ENCODE results near the gene SUGP2. TPM values are rescaled to one million over a fixed set of nuclear protein-coding genes. Genes with fewer than 3 reads are reported as not detected.

SUGP2 gene
- total RNA-seq, 2 experiments from 2014 or later, result 150 to 155 TPM

DNA sequence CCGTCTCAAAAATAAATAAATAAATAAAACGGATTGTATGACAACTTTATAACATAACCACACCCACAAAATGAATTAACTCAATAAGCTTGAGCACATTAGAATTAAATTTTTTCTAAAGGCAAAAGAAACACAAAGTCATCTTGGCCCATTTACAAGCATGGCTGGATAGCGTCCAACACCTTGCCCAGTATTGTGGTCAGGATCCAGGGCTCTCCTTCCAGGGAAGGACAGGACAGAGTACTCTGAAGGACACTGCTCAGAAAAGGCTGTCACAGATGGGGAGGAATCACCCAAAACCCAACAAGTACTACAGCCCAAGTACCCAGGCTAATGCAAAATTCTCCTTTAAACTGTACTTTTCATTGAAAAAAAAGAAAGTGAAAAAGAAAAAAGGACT is 27.1 kb downstream of the SUGP2 start:
- no peak overlapping the region for H3K27ac Mint-ChIP-seq
- ATAC-seq (ENCODE audit: low read depth), result no peak
- H3K27me3 Mint-ChIP-seq, result no peaks in the 10 kb centered on the region
- no peaks in the 10 kb centered on the region for H3K9me3 Mint-ChIP-seq
- peaks cover 3% of the 10 kb centered on the region for H3K4me1 Mint-ChIP-seq
- H3K4me3 Mint-ChIP-seq, result no peak overlapping the region
- DNase-seq, result no peak
- POLR2A ChIA-PET, result no interaction called here
- H3K36me3 Mint-ChIP-seq, result peaks cover 33% of the 10 kb centered on the region

DNA sequence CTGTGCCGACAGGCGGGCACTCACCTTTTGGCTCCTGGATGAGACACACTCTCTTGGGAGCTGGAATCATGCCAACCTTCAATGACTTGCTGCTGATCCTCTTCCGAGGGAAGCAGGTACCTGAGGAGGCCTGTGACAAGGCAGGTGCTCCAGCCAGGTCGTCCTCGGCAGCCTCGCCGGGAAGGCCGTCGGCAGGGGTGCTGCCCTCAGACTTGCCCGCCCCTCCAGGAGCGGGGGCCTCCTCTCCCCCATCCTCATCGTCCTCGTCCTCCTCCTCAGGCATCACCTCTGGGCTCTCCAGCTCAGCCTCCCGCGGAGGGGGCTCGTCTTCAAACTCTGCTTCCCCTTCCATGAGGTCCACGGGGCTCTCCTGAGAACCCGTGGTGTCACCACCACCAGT is 29.2 kb downstream of the SUGP2 start:
- POLR2A ChIA-PET, result no interaction called here
- ATAC-seq (ENCODE audit: low read depth), result no peak
- no peak overlapping the region for H3K27ac Mint-ChIP-seq
- no peaks in the 10 kb centered on the region for H3K27me3 Mint-ChIP-seq
- peaks cover 18% of the 10 kb centered on the region for H3K4me1 Mint-ChIP-seq
- no peak overlapping the region for H3K4me3 Mint-ChIP-seq
- H3K36me3 Mint-ChIP-seq, result peaks cover 29% of the 10 kb centered on the region
- H3K9me3 Mint-ChIP-seq, result no peaks in the 10 kb centered on the region
- DNase-seq, result no peak

DNA sequence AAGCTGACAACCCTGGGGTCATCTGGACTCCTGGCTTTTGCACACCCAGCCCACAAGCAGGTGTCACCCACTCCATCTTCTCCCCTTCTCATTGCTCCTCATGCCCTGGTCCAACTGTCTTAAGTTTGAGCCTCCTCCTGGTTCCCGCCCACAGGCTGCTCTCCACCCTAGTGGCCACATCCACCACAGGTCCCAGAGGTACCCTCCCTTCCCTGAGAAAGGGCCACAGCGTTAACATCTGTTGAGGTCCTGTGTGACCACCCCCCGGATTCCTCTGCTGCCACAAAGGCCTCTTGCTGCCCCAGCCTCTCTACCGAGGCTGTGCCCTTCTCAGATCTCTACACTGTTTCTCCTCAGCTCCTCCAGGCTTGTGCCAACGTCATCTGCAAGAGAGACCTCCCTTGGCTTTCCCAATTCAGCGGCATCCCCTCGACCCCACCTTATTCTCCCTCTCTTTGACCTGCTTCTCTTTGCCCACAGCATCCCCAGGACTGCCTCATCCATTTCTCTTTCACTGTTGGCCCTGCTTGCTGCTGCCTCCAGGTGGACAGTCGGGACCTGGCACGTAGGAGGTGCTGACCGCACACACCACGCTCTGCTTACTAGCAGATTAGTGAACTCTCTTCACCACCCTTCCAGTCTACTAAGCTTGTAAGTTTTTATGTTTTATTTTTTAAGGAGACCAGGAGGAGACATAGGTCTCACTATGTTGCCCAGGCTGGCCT is 33.3 kb downstream of the SUGP2 start:
- ATAC-seq (ENCODE audit: low read depth), result no peak
- Mint-ChIP-seq H3K27ac (peak overlapping the region; percentile 52), H3K9me3 (no peaks in the 10 kb centered on the region), H3K4me1 (peaks cover 25% of the 10 kb centered on the region), H3K36me3 (peaks cover 26% of the 10 kb centered on the region), H3K27me3 (no peaks in the 10 kb centered on the region), H3K4me3 (no peak overlapping the region)
- no peak for DNase-seq
- POLR2A ChIA-PET, result interaction anchor here (1.3 kb wide), 1 partner anchor 9 kb away, joined by 3 read pairs; no protein-coding TSS in a partner anchor

DNA sequence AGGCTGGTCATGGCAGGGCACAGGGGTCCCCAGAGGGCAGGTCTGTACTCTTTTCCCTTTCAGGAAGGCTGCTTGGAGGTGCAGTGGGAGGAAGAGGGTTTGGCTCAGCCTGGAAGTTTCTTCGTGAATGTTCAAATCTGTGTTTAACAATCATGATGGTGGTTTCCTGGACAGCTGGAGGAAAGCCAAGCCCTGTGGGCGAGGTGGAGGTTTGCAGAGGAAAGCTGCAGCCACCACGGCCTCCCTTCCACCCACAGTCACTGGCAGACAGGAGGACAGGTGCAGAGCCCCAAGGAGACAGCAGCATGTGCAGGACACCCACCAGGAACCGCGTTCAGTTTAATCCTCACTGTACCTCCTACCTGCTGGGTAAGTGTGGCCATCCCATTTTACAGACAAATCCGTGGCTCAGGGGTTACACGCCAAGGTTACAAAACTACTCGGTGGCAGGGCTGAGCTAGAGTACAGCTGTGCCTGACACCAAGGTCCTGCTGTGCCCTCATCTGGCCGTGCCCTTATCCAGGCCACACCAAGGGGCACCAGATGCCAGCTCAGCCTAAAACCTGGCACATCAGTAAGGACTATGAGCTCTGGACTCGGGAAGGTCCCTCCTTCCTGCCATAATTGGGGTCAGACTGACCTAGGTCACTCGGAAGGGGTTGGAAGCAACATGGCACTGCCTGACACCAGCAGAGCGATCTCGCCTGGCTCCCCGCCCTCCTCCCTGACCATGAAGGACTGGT is 34.1 kb downstream of the SUGP2 start:
- H3K27ac Mint-ChIP-seq, result peak overlapping the region; percentile 34
- peak; percentile 9 for ATAC-seq (ENCODE audit: low read depth)
- H3K36me3 Mint-ChIP-seq, result peaks cover 26% of the 10 kb centered on the region
- H3K4me1 Mint-ChIP-seq, result peaks cover 25% of the 10 kb centered on the region
- H3K27me3 Mint-ChIP-seq, result no peaks in the 10 kb centered on the region
- no peaks in the 10 kb centered on the region for H3K9me3 Mint-ChIP-seq
- POLR2A ChIA-PET, result interaction anchor here (1.3 kb wide), 1 partner anchor 10 kb away, joined by 3 read pairs; no protein-coding TSS in a partner anchor
- H3K4me3 Mint-ChIP-seq, result no peak overlapping the region
- DNase-seq, result no peak

DNA sequence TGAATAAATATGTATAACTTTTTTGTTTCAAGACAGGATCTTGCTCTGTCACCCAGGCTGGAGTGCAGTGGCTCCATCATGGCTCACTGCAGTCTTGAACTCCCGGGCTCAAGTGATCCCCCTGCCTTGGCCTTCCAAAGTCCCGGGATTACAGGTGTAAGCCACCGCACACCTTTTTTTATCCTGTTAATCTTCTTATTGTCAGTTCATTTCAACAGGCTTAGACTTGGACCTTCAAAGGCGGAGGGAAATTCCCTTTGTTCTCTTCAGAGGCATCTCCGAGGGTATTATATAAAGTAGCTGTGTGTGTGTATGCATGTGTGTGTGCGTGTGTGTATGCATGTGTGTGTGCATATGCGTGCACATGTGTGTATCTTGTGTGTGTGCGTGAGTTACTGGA is 35.0 kb downstream of the SUGP2 start:
- DNase-seq (no peak), ATAC-seq (ENCODE audit: low read depth) (no peak)
- POLR2A ChIA-PET, result no interaction called here
- peaks cover 25% of the 10 kb centered on the region for H3K4me1 Mint-ChIP-seq
- H3K4me3 Mint-ChIP-seq, result peak overlapping the region; percentile 1
- no peaks in the 10 kb centered on the region for H3K27me3 Mint-ChIP-seq
- no peaks in the 10 kb centered on the region for H3K9me3 Mint-ChIP-seq
- peak overlapping the region; percentile 34 for H3K27ac Mint-ChIP-seq
- peaks cover 25% of the 10 kb centered on the region for H3K36me3 Mint-ChIP-seq

GRCh38 chr19:18996796-18997394 is 36.4 kb downstream of the SUGP2 start:
- Mint-ChIP-seq H3K9me3 (no peaks in the 10 kb centered on the region), H3K36me3 (peaks cover 22% of the 10 kb centered on the region), H3K27me3 (no peaks in the 10 kb centered on the region), H3K4me3 (no peak overlapping the region), H3K4me1 (peaks cover 25% of the 10 kb centered on the region), H3K27ac (no peak overlapping the region)
- POLR2A ChIA-PET, result interaction anchor here (0.9 kb wide), 1 partner anchor 59 kb away, joined by 4 read pairs; no protein-coding TSS in a partner anchor
- DNase-seq, result no peak
- no peak for ATAC-seq (ENCODE audit: low read depth)

DNA sequence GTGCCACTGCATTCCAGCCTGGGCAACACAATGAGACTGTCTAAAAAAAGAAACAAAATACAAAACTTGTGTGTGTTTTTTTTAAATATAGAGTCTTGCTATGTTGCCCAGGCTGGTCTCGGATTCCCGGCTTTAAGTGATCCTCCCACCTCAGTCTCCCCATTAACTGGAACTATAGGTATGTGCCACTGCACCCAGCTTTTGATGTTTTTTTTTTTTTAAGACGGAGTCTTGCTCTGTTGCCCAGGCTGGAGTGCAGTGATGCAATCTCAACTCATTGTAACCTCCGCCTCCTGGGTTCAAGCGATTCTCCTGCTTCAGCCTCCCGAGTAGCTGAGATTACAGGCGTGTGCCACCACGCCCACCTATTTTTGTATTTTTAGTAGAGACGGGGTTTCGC is 37.0 kb downstream of the SUGP2 start:
- Mint-ChIP-seq H3K4me1 (peaks cover 22% of the 10 kb centered on the region), H3K27ac (no peak overlapping the region), H3K27me3 (no peaks in the 10 kb centered on the region), H3K36me3 (peaks cover 17% of the 10 kb centered on the region), H3K4me3 (no peak overlapping the region), H3K9me3 (no peaks in the 10 kb centered on the region)
- ATAC-seq (ENCODE audit: low read depth) (no peak), DNase-seq (no peak)
- POLR2A ChIA-PET, result interaction anchor here (0.7 to 0.9 kb wide), 2 partner anchors 37 to 59 kb away, joined by 3 to 4 read pairs; no protein-coding TSS in a partner anchor

DNA sequence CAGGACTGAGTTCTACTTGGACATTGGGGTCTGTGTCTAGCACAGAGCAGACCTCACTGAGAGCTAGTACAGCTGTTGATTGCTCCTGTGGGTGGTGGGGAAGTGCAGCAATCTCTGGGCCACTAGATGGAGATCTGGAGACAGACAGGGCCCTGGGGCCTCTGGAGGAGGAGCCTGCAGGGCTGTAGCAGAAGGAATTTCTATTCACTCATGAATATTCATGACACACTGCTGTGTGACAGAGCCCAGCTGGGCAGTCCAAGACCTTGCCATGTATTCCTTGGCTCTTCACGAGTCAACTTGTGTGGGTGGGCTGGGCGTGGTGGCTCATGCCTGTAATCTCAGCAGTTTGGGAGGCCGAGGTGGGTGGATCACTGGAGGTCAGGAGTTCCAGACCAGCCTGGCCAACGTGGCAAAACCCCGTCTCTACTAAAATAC is 37.5 kb downstream of the SUGP2 start:
- no peak overlapping the region for H3K4me3 Mint-ChIP-seq
- DNase-seq (no peak), ATAC-seq (ENCODE audit: low read depth) (peak; percentile 31)
- POLR2A ChIA-PET, result interaction anchor here (0.7 kb wide), 1 partner anchor 37 kb away, joined by 3 read pairs; no protein-coding TSS in a partner anchor
- no peak overlapping the region for H3K27ac Mint-ChIP-seq
- peaks cover 15% of the 10 kb centered on the region for H3K36me3 Mint-ChIP-seq
- no peaks in the 10 kb centered on the region for H3K9me3 Mint-ChIP-seq
- peaks cover 22% of the 10 kb centered on the region for H3K4me1 Mint-ChIP-seq
- H3K27me3 Mint-ChIP-seq, result no peaks in the 10 kb centered on the region

GRCh38 chr19:18993115-18993514 is 40.2 kb downstream of the SUGP2 start:
- POLR2A ChIA-PET, result no interaction called here
- H3K27me3 Mint-ChIP-seq, result no peaks in the 10 kb centered on the region
- peaks cover 9% of the 10 kb centered on the region for H3K36me3 Mint-ChIP-seq
- no peaks in the 10 kb centered on the region for H3K9me3 Mint-ChIP-seq
- DNase-seq (no peak), ATAC-seq (ENCODE audit: low read depth) (no peak)
- no peaks in the 10 kb centered on the region for H3K4me1 Mint-ChIP-seq
- no peak overlapping the region for H3K4me3 Mint-ChIP-seq
- no peak overlapping the region for H3K27ac Mint-ChIP-seq

GRCh38 chr19:18992696-18993095 is 40.6 kb downstream of the SUGP2 start:
- H3K4me3 Mint-ChIP-seq, result no peak overlapping the region
- no peaks in the 10 kb centered on the region for H3K27me3 Mint-ChIP-seq
- H3K4me1 Mint-ChIP-seq, result no peaks in the 10 kb centered on the region
- DNase-seq (no peak), ATAC-seq (ENCODE audit: low read depth) (no peak)
- POLR2A ChIA-PET, result no interaction called here
- no peak overlapping the region for H3K27ac Mint-ChIP-seq
- H3K9me3 Mint-ChIP-seq, result no peaks in the 10 kb centered on the region
- H3K36me3 Mint-ChIP-seq, result peaks cover 9% of the 10 kb centered on the region

- Mint-ChIP-seq H3K4me3 (no peak overlapping the region), H3K36me3 (peaks cover 6% of the 10 kb centered on the region), H3K27me3 (peaks cover 6% of the 10 kb centered on the region), H3K4me1 (no peaks in the 10 kb centered on the region), H3K27ac (no peak overlapping the region), H3K9me3 (no peaks in the 10 kb centered on the region)
- DNase-seq (no peak), ATAC-seq (ENCODE audit: low read depth) (no peak)
- POLR2A ChIA-PET, result interaction anchor here (1.4 kb wide), 1 partner anchor 72 kb away, joined by 3 read pairs; the partner anchor contains the start of gene SLC25A42
These were observed 41.8 kb downstream of the SUGP2 start for GRCh38 chr19:18991468-18991867.

DNA sequence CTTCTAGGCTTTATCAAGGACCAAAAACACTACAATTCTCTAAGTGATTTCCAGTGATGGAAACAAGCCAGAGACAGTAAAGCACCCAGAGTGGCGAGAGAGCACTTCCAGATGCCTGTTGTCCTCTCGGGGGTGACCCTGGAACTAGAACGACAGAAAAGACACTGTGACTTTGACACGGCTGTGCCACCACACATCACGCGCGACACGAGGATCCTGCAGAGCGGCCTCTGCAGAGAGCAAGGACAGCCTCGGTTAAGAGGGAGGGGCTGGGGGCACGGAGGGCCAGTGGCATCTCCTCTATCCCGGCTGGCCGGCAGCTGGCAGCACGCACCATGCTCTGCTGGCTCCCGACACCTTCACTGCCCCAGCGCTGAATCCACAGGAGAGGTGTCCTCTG is 42.3 kb downstream of the SUGP2 start:
- Mint-ChIP-seq H3K27ac (no peak overlapping the region), H3K4me3 (no peak overlapping the region), H3K9me3 (no peaks in the 10 kb centered on the region), H3K27me3 (peaks cover 10% of the 10 kb centered on the region), H3K36me3 (peaks cover 6% of the 10 kb centered on the region), H3K4me1 (no peaks in the 10 kb centered on the region)
- POLR2A ChIA-PET, result interaction anchor here (1.4 kb wide), 1 partner anchor 72 kb away, joined by 3 read pairs; the partner anchor contains the start of gene SLC25A42
- DNase-seq (no peak), ATAC-seq (ENCODE audit: low read depth) (no peak)

DNA sequence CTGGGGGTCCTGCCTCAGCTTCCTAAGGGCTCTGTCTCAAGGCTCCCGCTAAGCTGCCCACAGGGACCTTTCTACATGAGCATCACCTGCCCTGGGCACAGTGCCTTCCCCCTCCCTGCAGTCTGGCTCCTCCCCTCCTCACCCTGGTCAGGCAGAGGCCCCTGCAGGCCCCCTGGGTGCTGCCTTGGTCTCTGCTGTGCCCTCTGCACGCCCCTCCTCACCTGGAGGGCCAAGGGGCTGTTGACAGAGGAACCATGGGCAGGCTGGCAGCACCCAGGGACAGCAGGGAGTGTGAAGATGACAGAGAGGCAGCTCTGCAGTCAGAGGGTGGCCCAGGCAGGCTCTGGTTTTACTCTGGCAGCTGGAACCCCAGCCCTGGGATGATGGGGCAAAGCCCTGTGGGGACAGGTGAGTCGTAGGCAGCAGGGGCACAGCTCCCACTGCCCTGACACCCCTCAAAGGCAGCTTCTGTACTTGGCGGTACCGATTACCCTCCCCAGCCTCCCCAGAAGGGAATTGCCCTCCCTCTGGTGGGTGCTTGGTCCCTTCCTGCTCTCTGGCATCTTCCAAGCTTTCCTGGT is 43.1 kb downstream of the SUGP2 start:
- Mint-ChIP-seq H3K36me3 (peaks cover 6% of the 10 kb centered on the region), H3K9me3 (no peaks in the 10 kb centered on the region), H3K27me3 (peaks cover 18% of the 10 kb centered on the region), H3K4me1 (no peaks in the 10 kb centered on the region), H3K4me3 (no peak overlapping the region), H3K27ac (no peak overlapping the region)
- DNase-seq (no peak), ATAC-seq (ENCODE audit: low read depth) (no peak)
- POLR2A ChIA-PET, result interaction anchor here (0.9 kb wide), 1 partner anchor 71 kb away, joined by 3 read pairs; the partner anchor contains the start of genes COPE and DDX49
